ENCODE results near the gene SRGAP3. TPM values are rescaled to one million over a fixed set of nuclear protein-coding genes. Genes with fewer than 3 reads are reported as not detected.

The SRGAP3 gene
- total and polyA plus RNA-seq, 7 experiments from 2014 or later = 1.4 to 6.0 (median 4.6) TPM

DNA sequence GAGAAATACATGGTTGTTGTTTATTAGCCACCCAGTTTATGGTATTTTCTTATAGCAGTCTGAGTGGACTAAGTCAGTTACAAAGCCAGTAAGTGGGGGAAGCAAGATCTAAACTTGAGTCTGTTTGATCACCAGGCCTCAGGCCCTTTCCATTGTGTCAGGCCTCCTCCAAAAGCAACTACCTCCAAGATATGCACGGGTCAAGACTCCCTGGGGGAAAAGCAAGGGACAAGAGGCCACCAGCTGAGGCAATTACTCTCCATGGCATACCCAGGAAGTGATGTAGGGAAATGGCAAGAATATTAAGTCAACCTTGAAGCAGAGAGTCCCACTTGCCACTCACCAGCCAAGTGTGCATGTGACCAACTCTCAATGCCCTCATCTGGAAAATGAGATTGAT, 28.6 kb upstream of the SRGAP3 start:
- ATAC-seq (no peak), DNase-seq (no peak)
- Histone ChIP-seq H3K27me3 (ENCODE audit: control insufficient read depth in 2 of 2, insufficient read depth in 2 of 2, low read length in 2 of 2) (no peaks in the 10 kb centered on the region), H3K9me3 (ENCODE audit: control insufficient read depth in 2 of 3, low read length in 3 of 3) (no peaks in the 10 kb centered on the region), H3K4me1 (ENCODE audit: control insufficient read depth in 2 of 2, insufficient read depth in 2 of 2, low read length in 2 of 2) (no peaks in the 10 kb centered on the region), H3K27ac (ENCODE audit: low read depth, low read length) (no peak overlapping the region), H3K36me3 (ENCODE audit: control insufficient read depth in 2 of 3, insufficient read depth in 3 of 3, low read length in 3 of 3) (no peaks in the 10 kb centered on the region), H3K4me3 (ENCODE audit: low read length) (no peak overlapping the region)
- intact Hi-C loops (cut with micrococcal nuclease) = no loop called here
- Mint-ChIP-seq H3K4me3 (no peak overlapping the region), H3K4me1 (no peaks in the 10 kb centered on the region), H3K27ac (no peak overlapping the region), H3K36me3 (peaks cover 0 to 10% (median 3%) of the 10 kb centered on the region in 5 donors), H3K27me3 (peaks cover 0 to 4% (median 0%) of the 10 kb centered on the region in 5 donors), H3K9me3 (peaks cover 0 to 11% (median 3%) of the 10 kb centered on the region in 11 donors)
- ChIA-PET POLR2A (no interaction called here), CTCF (no interaction called here)

DNA sequence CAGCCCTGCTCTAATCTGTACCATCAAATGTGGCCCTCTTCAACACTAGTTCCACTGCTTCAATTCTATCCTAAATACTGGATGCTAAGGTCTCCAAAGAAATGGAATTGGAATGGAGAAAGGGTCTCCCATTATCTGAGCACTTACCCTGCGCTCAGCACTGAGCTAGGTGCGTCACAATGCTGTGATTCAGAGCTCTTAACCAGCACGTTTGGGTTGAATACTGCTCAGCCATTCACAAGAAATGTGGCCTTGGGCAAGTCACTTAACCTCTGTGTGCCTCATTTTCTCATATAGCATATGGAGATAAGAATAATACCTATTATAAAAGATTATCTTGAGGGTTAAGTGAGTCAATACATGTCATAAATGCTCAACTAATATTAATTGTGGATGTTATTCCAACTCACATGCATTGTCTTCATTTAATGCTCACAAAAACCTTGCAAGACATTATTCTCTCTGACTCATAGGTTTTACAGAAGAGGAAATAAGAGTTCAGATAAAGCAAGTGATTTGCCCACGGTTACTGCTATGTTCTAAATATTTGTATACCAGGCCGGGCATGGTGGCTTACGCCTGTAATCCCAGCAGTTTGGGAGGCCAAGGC, 27.4 kb upstream of the SRGAP3 start:
- intact Hi-C loops (cut with micrococcal nuclease) = no loop called here
- H3K36me3 ChIP-seq (ENCODE audit: control insufficient read depth in 2 of 3, insufficient read depth in 3 of 3, low read length in 3 of 3) = no peaks in the 10 kb centered on the region
- POLR2A ChIA-PET = no interaction called here
- H3K4me3 ChIP-seq (ENCODE audit: low read length) = no peak overlapping the region
- H3K27me3 ChIP-seq (ENCODE audit: control insufficient read depth in 2 of 2, insufficient read depth in 2 of 2, low read length in 2 of 2) = no peaks in the 10 kb centered on the region
- DNase-seq (no peak), ATAC-seq (no peak)
- no peak overlapping the region for H3K4me3 Mint-ChIP-seq
- no peaks in the 10 kb centered on the region for H3K4me1 ChIP-seq (ENCODE audit: control insufficient read depth in 2 of 2, insufficient read depth in 2 of 2, low read length in 2 of 2)
- no peaks in the 10 kb centered on the region for H3K4me1 Mint-ChIP-seq
- H3K9me3 ChIP-seq (ENCODE audit: control insufficient read depth in 2 of 3, low read length in 3 of 3) = no peaks in the 10 kb centered on the region
- H3K27ac ChIP-seq (ENCODE audit: low read depth, low read length) = no peak overlapping the region
- CTCF ChIA-PET = no interaction called here
- peaks cover 0 to 4% (median 0%) of the 10 kb centered on the region in 5 donors for H3K27me3 Mint-ChIP-seq
- H3K36me3 Mint-ChIP-seq = peaks cover 0 to 10% (median 3%) of the 10 kb centered on the region in 5 donors
- H3K9me3 Mint-ChIP-seq = peaks cover 0 to 11% (median 3%) of the 10 kb centered on the region in 11 donors
- H3K27ac Mint-ChIP-seq = no peak overlapping the region

DNA sequence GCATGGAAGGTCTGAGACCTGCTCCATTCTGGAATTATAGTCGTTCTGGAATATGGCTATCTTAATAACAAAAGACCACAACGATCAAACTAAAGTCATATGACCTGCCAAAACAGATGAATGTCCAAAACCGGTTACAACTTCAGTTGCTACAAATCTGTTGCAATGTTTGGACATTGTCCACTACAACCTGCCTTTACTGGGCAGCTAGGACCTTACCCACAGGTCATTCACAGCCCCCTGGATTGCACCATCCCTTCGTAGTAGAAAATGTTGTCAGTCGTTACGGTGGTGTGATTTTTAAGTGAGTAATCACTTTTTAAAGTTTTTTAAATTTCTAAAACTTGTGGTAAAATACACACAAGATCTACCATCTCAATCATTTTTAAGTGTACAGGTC, 22.5 kb upstream of the SRGAP3 start:
- Histone ChIP-seq H3K9me3 (ENCODE audit: control insufficient read depth in 2 of 3, low read length in 3 of 3) (no peaks in the 10 kb centered on the region), H3K27me3 (ENCODE audit: control insufficient read depth in 2 of 2, insufficient read depth in 2 of 2, low read length in 2 of 2) (no peaks in the 10 kb centered on the region), H3K4me3 (ENCODE audit: low read length) (no peak overlapping the region), H3K36me3 (ENCODE audit: control insufficient read depth in 2 of 3, insufficient read depth in 3 of 3, low read length in 3 of 3) (no peaks in the 10 kb centered on the region), H3K4me1 (ENCODE audit: control insufficient read depth in 2 of 2, insufficient read depth in 2 of 2, low read length in 2 of 2) (no peaks in the 10 kb centered on the region), H3K27ac (ENCODE audit: low read depth, low read length) (no peak overlapping the region)
- Mint-ChIP-seq H3K27me3 (peaks cover 0 to 4% (median 0%) of the 10 kb centered on the region in 5 donors), H3K9me3 (peaks cover 0 to 11% (median 3%) of the 10 kb centered on the region in 11 donors), H3K36me3 (peaks cover 0 to 10% (median 3%) of the 10 kb centered on the region in 5 donors), H3K4me3 (no peak overlapping the region), H3K27ac (peak overlapping the region in 1 of 9 donors; percentile 66), H3K4me1 (no peaks in the 10 kb centered on the region)
- intact Hi-C loops (cut with micrococcal nuclease) = no loop called here
- ChIA-PET CTCF (no interaction called here), POLR2A (no interaction called here)
- no peak for ATAC-seq
- no peak for DNase-seq

DNA sequence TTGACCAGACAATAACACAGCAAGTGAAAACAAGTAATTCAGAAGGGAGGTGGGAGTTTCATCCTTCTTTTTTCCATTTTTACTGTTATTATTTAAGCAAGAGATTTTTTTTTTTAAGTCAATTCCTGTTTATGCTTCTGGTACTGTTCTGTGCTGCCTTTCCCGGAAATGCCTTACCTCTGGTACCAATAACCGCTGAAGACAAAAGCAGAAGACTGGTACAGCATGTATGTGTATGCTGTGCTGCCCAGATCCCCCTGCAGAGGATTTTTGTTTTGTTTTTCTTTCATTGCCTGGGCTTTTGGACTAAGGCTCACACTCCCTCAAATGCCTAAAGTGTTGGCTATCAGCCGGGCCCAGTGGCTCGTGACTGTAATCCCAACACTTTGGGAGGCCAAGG, 21.3 kb upstream of the SRGAP3 start:
- CTCF ChIA-PET = no interaction called here
- Mint-ChIP-seq H3K4me1 (peaks cover 0 to 2% (median 0%) of the 10 kb centered on the region in 7 donors), H3K27me3 (peaks cover 0 to 4% (median 0%) of the 10 kb centered on the region in 5 donors), H3K4me3 (peak overlapping the region in 3 of 10 donors; percentile 1 to 36 (median 24)), H3K36me3 (peaks cover 0 to 9% (median 0%) of the 10 kb centered on the region in 5 donors), H3K27ac (peak overlapping the region in 5 of 9 donors; percentile 38 to 66 (median 42)), H3K9me3 (peaks cover 0 to 10% (median 3%) of the 10 kb centered on the region in 11 donors)
- Histone ChIP-seq H3K4me1 (ENCODE audit: control insufficient read depth in 2 of 2, insufficient read depth in 2 of 2, low read length in 2 of 2) (no peaks in the 10 kb centered on the region), H3K36me3 (ENCODE audit: control insufficient read depth in 2 of 3, insufficient read depth in 3 of 3, low read length in 3 of 3) (no peaks in the 10 kb centered on the region), H3K27me3 (ENCODE audit: control insufficient read depth in 2 of 2, insufficient read depth in 2 of 2, low read length in 2 of 2) (no peaks in the 10 kb centered on the region), H3K27ac (ENCODE audit: low read depth, low read length) (no peak overlapping the region), H3K9me3 (ENCODE audit: control insufficient read depth in 2 of 3, low read length in 3 of 3) (no peaks in the 10 kb centered on the region), H3K4me3 (ENCODE audit: low read length) (no peak overlapping the region)
- no peak for ATAC-seq
- POLR2A ChIA-PET = no interaction called here
- peak in 1 of 9 donors; percentile 4 for DNase-seq
- intact Hi-C loops (cut with micrococcal nuclease) = no loop called here

DNA sequence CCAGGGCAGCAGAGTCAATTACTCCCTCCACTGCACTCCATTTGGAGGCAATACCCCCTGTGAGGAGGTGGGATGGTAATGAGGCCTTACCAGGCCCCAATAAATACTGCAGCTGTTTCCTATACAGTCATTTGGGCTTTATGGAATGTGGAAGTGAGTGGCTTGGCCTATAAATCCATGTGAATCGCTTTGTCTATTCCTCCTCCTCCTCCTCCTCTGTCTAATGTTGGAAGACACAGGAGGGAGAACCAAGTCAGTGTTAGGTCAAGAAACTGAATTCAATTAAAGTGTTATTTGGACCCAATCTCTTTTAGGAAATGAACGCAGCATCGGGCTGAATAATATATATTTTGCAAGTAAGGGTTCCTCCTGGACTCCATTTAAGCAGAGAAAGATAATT, 17.3 kb upstream of the SRGAP3 start:
- no peak for ATAC-seq
- H3K27me3 ChIP-seq (ENCODE audit: control insufficient read depth in 2 of 2, insufficient read depth in 2 of 2, low read length in 2 of 2) = no peaks in the 10 kb centered on the region
- peaks cover 0 to 25% (median 0%) of the 10 kb centered on the region in 5 donors for H3K27me3 Mint-ChIP-seq
- DNase-seq = no peak
- H3K36me3 Mint-ChIP-seq = no peaks in the 10 kb centered on the region
- no peak overlapping the region for H3K4me3 Mint-ChIP-seq
- H3K9me3 Mint-ChIP-seq = peaks cover 0 to 4% (median 0%) of the 10 kb centered on the region in 11 donors
- H3K4me1 Mint-ChIP-seq = peaks cover 0 to 2% (median 0%) of the 10 kb centered on the region in 7 donors
- H3K4me3 ChIP-seq (ENCODE audit: low read length) = no peak overlapping the region
- intact Hi-C loops (cut with micrococcal nuclease) = no loop called here
- no peak overlapping the region for H3K27ac ChIP-seq (ENCODE audit: low read depth, low read length)
- H3K27ac Mint-ChIP-seq = no peak overlapping the region
- no peaks in the 10 kb centered on the region for H3K36me3 ChIP-seq (ENCODE audit: control insufficient read depth in 2 of 3, insufficient read depth in 3 of 3, low read length in 3 of 3)
- H3K4me1 ChIP-seq (ENCODE audit: control insufficient read depth in 2 of 2, insufficient read depth in 2 of 2, low read length in 2 of 2) = no peaks in the 10 kb centered on the region
- ChIA-PET CTCF (no interaction called here), POLR2A (no interaction called here)
- no peaks in the 10 kb centered on the region for H3K9me3 ChIP-seq (ENCODE audit: control insufficient read depth in 2 of 3, low read length in 3 of 3)

DNA sequence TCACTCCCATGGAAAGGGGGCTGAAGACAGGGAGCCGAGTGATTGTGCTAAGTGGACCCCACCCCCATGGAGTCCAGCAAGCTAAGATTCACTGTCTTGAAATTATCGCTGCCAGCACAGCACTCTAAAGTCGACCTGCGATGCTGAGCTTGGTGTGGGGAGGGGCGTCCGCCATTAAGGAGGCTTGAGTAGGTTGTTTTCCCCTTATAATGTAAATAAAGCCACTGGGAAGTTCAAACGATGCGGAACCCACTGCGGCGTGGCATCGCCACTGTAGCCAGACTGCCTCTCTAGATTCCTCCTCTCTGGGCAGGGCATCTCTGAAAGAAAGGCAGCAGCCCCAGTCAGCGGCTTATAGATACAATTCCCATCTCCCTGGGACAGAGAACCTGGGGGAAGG, 10.9 kb upstream of the SRGAP3 start:
- Histone ChIP-seq H3K27me3 (ENCODE audit: control insufficient read depth in 2 of 2, insufficient read depth in 2 of 2, low read length in 2 of 2) (no peaks in the 10 kb centered on the region), H3K36me3 (ENCODE audit: control insufficient read depth in 2 of 3, insufficient read depth in 3 of 3, low read length in 3 of 3) (no peaks in the 10 kb centered on the region), H3K4me3 (ENCODE audit: low read length) (no peak overlapping the region), H3K27ac (ENCODE audit: low read depth, low read length) (no peak overlapping the region), H3K4me1 (ENCODE audit: control insufficient read depth in 2 of 2, insufficient read depth in 2 of 2, low read length in 2 of 2) (no peaks in the 10 kb centered on the region), H3K9me3 (ENCODE audit: control insufficient read depth in 2 of 3, low read length in 3 of 3) (no peaks in the 10 kb centered on the region)
- Mint-ChIP-seq H3K4me1 (no peaks in the 10 kb centered on the region), H3K27me3 (peaks cover 0 to 30% (median 0%) of the 10 kb centered on the region in 5 donors), H3K4me3 (no peak overlapping the region), H3K36me3 (peaks cover 0 to 3% (median 0%) of the 10 kb centered on the region in 5 donors), H3K27ac (peak overlapping the region in 1 of 9 donors; percentile 80), H3K9me3 (peaks cover 0 to 10% (median 4%) of the 10 kb centered on the region in 11 donors)
- ChIA-PET CTCF (no interaction called here), POLR2A (no interaction called here)
- intact Hi-C loops (cut with micrococcal nuclease) = no loop called here
- ATAC-seq (no peak), DNase-seq (no peak)

DNA sequence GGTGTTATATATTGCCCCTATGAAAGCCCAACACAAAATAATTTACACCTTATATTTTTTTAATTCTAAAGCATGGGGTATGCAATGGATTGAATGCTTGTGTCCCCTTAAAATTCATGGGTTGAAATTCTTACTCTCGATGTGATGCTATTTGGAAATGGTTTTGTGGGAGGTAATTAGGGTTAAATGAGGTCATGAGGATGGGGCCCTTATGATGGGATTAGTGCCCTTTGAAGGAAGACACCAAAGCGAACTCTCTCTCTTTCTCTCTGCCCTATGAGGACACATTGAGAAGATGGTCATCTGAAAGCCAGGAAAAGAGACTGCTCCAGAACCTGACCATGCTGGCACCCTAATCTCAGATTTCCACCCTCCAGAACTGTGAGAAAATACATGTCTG, 7.6 kb upstream of the SRGAP3 start:
- Mint-ChIP-seq H3K9me3 (peaks cover 0 to 10% (median 2%) of the 10 kb centered on the region in 11 donors), H3K36me3 (peaks cover 0 to 3% (median 0%) of the 10 kb centered on the region in 5 donors), H3K27me3 (peaks cover 0 to 26% (median 4%) of the 10 kb centered on the region in 5 donors), H3K4me1 (no peaks in the 10 kb centered on the region), H3K27ac (no peak overlapping the region), H3K4me3 (no peak overlapping the region)
- CTCF ChIA-PET = no interaction called here
- intact Hi-C loops (cut with micrococcal nuclease) = no loop called here
- Histone ChIP-seq H3K27ac (ENCODE audit: low read depth, low read length) (no peak overlapping the region), H3K4me1 (ENCODE audit: control insufficient read depth in 2 of 2, insufficient read depth in 2 of 2, low read length in 2 of 2) (no peaks in the 10 kb centered on the region), H3K4me3 (ENCODE audit: low read length) (no peak overlapping the region), H3K9me3 (ENCODE audit: control insufficient read depth in 2 of 3, low read length in 3 of 3) (no peaks in the 10 kb centered on the region), H3K27me3 (ENCODE audit: control insufficient read depth in 2 of 2, insufficient read depth in 2 of 2, low read length in 2 of 2) (no peaks in the 10 kb centered on the region), H3K36me3 (ENCODE audit: control insufficient read depth in 2 of 3, insufficient read depth in 3 of 3, low read length in 3 of 3) (no peaks in the 10 kb centered on the region)
- POLR2A ChIA-PET = no interaction called here
- ATAC-seq = no peak
- no peak for DNase-seq
